Heart left ventricle (tissue), 16 donors: ENCODE measurements around the gene DAPK2. TPM values are rescaled to one million over a fixed set of nuclear protein-coding genes. Genes with fewer than 3 reads are reported as not detected.
A peak's percentile ranks its signal among the peaks of the same experiment; 100 is the strongest.

ENCODE experiments used
- ATAC-seq, 4 donors: fragments of 200-7000 bp; cut with Tn5 transposase; one replicate each; pipeline ENCODE4 v1.9.1; 2020 to 2022; ENCODE audit warnings: moderate library complexity in 4 of 4, mild to moderate bottlenecking in 3 of 4, moderate number of reproducible peaks in 1 of 4
- DNase-seq, 5 donors: peaks; one replicate each; pipeline ENCODE4 v3.0.0-alpha.2; 2020
- H3K27ac ChIP-seq, 12 donors: fragments of 200-600 bp; sonication (generic) in 4 of 12; one replicate each; pipeline versions ENCODE4 v1.5.0 to v1.8.0; 2016 to 2022; ENCODE audit warnings: mild to moderate bottlenecking in 2 of 12
- H3K27me3 ChIP-seq, 9 donors: fragments of 200-600 bp; sonication (generic) in 2 of 9; one replicate each; pipeline versions ENCODE4 v1.5.1 to v1.8.0; 2016 to 2022; ENCODE audit warnings: mild to moderate bottlenecking in 3 of 9
- H3K36me3 ChIP-seq, 9 donors: fragments of 200-600 bp; sonication (generic) in 2 of 9; one replicate each; pipeline versions ENCODE4 v1.5.0 to v1.8.0; 2018 to 2022; ENCODE audit warnings: mild to moderate bottlenecking in 2 of 9
- H3K4me1 ChIP-seq, 12 donors: fragments of 200-600 bp; sonication (generic) in 4 of 12; one replicate each; pipeline versions ENCODE4 v1.5.0 to v1.8.0; 2016 to 2022; ENCODE audit warnings: mild to moderate bottlenecking in 3 of 12
- H3K4me3 ChIP-seq, 12 donors: fragments of 200-600 bp; sonication (generic) in 4 of 12; one replicate each; pipeline versions ENCODE4 v1.5.0 to v1.8.0; 2017 to 2022; ENCODE audit warnings: mild to moderate bottlenecking in 9 of 12, moderate library complexity in 4 of 12
- H3K9me3 ChIP-seq, 12 donors: fragments of 200-600 bp; sonication (generic) in 4 of 12; one replicate each; pipeline versions ENCODE4 v1.5.0 to v1.8.0; 2016 to 2022; ENCODE audit warnings: mild to moderate bottlenecking in 1 of 12
- CTCF ChIP-seq, 12 donors: fragments of 200-600 bp; sonication (generic) in 4 of 12; IDR thresholded peaks; one replicate each; pipeline versions ENCODE4 v1.5.0 to v1.8.0; 2018 to 2022; ENCODE audit warnings: antibody characterized with exemption in 12 of 12, mild to moderate bottlenecking in 5 of 12
- POLR2A ChIP-seq, 2 donors: fragments of 450-650 bp; IDR thresholded peaks; one replicate each; pipeline ENCODE4 v1.6.1; 2017; ENCODE audit warnings: antibody characterized with exemption in 2 of 2, mild to moderate bottlenecking in 2 of 2, moderate library complexity in 2 of 2
- WGBS, 4 donors: extraction: QIAGEN DNeasy Blood & Tissue Kit in 2 of 4; methylation state at CpG; one replicate each; pipeline versions ENCODE4 v1.1.5 to v1.1.7; 2013 to 2018; 5-methylcytosine and 5-hydroxymethylcytosine counted together
- intact Hi-C, 10 donors: fragments of 100-400 bp; cut with DNase I; formaldehyde crosslinking; loops; one replicate each; pipeline versions ENCODE4 v1.11.1 to v1.14.2; 2022
- polyA plus RNA-seq, 2 donors: library from polyadenylated mRNA; stranded (reverse); fragments of 200-250 nt; gene quantifications; one replicate each; pipeline ENCODE4 v1.2.3, GENCODE V29; 2013
- total RNA-seq, 9 donors: library from RNA; depleted of rRNA in 2 of 9; stranded (reverse); fragments of >200 nt in 2 of 9; fragmentation: NEBNext Ultra II Directional in 3 of 9; extraction: Animal tissue kit (Norgen Biotek cat#: 25700) in 3 of 9; gene quantifications; one replicate each; pipeline versions ENCODE4 v1.1.0 to v1.2.4, GENCODE V29; 2016 to 2023
- donor health status: ischemic (EF 13 %, LVEDD 7.1; RV severe dilation, severe dysfunction).
- donor health status: healthy with polysubstance abuse.
- donor health status: DM: no; HTN: yes; CAD: no.
- donor health status: DM: no; HTN: no; CAD: no.
- donor health status: ischemic (EF 25% LVEDD 6.9; RV normal size, moderate dysfunction).
- donor health status: ischemic (EF 25% LVEDD 5.7; RV mildly dilated, moderate dysfunction).
- donor health status: healthy.
- donor health status: DM: yes; HTN: yes; CAD: no.
- donor health status: ischemic (EF 35%, LVEDD 5.7; RV mildly dilated, moderate dysfunction).
- donor health status: nonischemic (EF 11% LVEDD 7.7; RV severe dilation, severe dysfunction).
- donor health status: DM: yes; HTN: yes; CAD: no.
- donor health status: PGD.
- donor health status: ischemic (EF 29% LVEDD 5.4; RV normal size, mild dysfunction).
- donor health status: nonischemic (EF 23%, LVEDD 6.1; RV moderate dilation, normal function).

Gene DAPK2
- total and polyA plus RNA-seq, 11 donors = 20.4 to 56.2 (median 26.4) TPM

- Histone ChIP-seq H3K4me3 (no peak overlapping the region), H3K27ac (no peak overlapping the region), H3K9me3 (no peaks in the 10 kb centered on the region), H3K27me3 (no peaks in the 10 kb centered on the region), H3K4me1 (peaks cover 0 to 43% (median 17%) of the 10 kb centered on the region in 12 donors), H3K36me3 (peaks cover 0 to 40% (median 21%) of the 10 kb centered on the region in 9 donors)
- ATAC-seq (no peak), DNase-seq (no peak)
- TF ChIP-seq CTCF (IDR thresholded peaks at IDR 0.05) (no peak), POLR2A (IDR thresholded peaks at IDR 0.05) (no peak)
- 93 to 98% (median 97%) methylated on average over 4 of the region's 4 CpGs for WGBS, 4 donors
- intact Hi-C loops = no loop called here
Observed at GRCh38 chr15:64038878-64039610, 7.2 kb downstream of the DAPK2 start.

GRCh38 chr15:64037966-64038365 is 8.3 kb downstream of the DAPK2 start:
- H3K27me3 ChIP-seq = no peaks in the 10 kb centered on the region
- peaks cover 0 to 43% (median 21%) of the 10 kb centered on the region in 9 donors for H3K36me3 ChIP-seq
- no peaks in the 10 kb centered on the region for H3K9me3 ChIP-seq
- ATAC-seq = no peak
- intact Hi-C loops = no loop called here
- peaks cover 0 to 34% (median 15%) of the 10 kb centered on the region in 12 donors for H3K4me1 ChIP-seq
- no peak overlapping the region for H3K27ac ChIP-seq
- no peak overlapping the region for H3K4me3 ChIP-seq
- DNase-seq = no peak
- 39 to 95% (median 45%) methylated on average over 2 of the region's 2 CpGs for WGBS, 4 donors
- TF ChIP-seq CTCF (IDR thresholded peaks at IDR 0.05) (no peak), POLR2A (IDR thresholded peaks at IDR 0.05) (no peak)

GRCh38 chr15:64037116-64037515 is 9.2 kb downstream of the DAPK2 start:
- no peak overlapping the region for H3K4me3 ChIP-seq
- peaks cover 0 to 31% (median 9%) of the 10 kb centered on the region in 12 donors for H3K4me1 ChIP-seq
- intact Hi-C loops = no loop called here
- H3K36me3 ChIP-seq = peaks cover 0 to 43% (median 21%) of the 10 kb centered on the region in 9 donors
- H3K9me3 ChIP-seq = no peaks in the 10 kb centered on the region
- H3K27me3 ChIP-seq = no peaks in the 10 kb centered on the region
- 95 to 98% (median 97%) methylated on average over 3 of the region's 3 CpGs for WGBS, 4 donors
- DNase-seq (no peak), ATAC-seq (peak in 1 of 4 donors; percentile 7)
- H3K27ac ChIP-seq = no peak overlapping the region
- TF ChIP-seq POLR2A (IDR thresholded peaks at IDR 0.05) = no peak
- no peak for TF ChIP-seq CTCF (IDR thresholded peaks at IDR 0.05)

- Histone ChIP-seq H3K4me1 (peaks cover 0 to 25% (median 3%) of the 10 kb centered on the region in 12 donors), H3K4me3 (no peak overlapping the region), H3K36me3 (peaks cover 0 to 43% (median 21%) of the 10 kb centered on the region in 9 donors), H3K9me3 (no peaks in the 10 kb centered on the region), H3K27ac (peak overlapping the region in 4 of 12 donors; percentile 2 to 39 (median 22)), H3K27me3 (no peaks in the 10 kb centered on the region)
- WGBS, 4 donors = 47 to 55% (median 52%) methylated on average over 1 of the region's 1 CpG
- DNase-seq (no peak), ATAC-seq (peak in 3 of 4 donors; percentile 25 to 68 (median 65))
- intact Hi-C loops = no loop called here
- TF ChIP-seq CTCF (IDR thresholded peaks at IDR 0.05) (no peak), POLR2A (IDR thresholded peaks at IDR 0.05) (no peak)
Observed at GRCh38 chr15:64035525-64035924, 10.8 kb downstream of the DAPK2 start.
